Right kidney (tissue), 9 donors: ENCODE data around the gene DDX31.
"Not testable (repeated sequence)": the region's sequence is repeated elsewhere in the genome, so short reads cannot be mapped to it uniquely, and the experiment has no call there.

Source experiments
- DNase-seq: peaks from one replicate; pipeline ENCODE4 v3.0.0-alpha.2; 2016
- long read RNA-seq, 8 donors: transcript quantifications; one replicate each; lab custom pipeline, GENCODE V29; 2026

DDX31 gene
- long read RNA-seq, donor 1, full-length matches to known transcripts = 4 of 4 reads
- long read RNA-seq, donor 1, partial matches to known transcripts = 0 of 4 reads
- long read RNA-seq, donor 1, other reads (novel, unspliced or antisense) = 0 of 4 reads
- long read RNA-seq, donor 2, full-length matches to known transcripts = 1 of 1 reads
- long read RNA-seq, donor 2, partial matches to known transcripts = 0 of 1 reads
- long read RNA-seq, donor 2, other reads (novel, unspliced or antisense) = 0 of 1 reads
- long read RNA-seq, donor 3, partial matches to known transcripts = 0 of 1 reads
- long read RNA-seq, donor 3, other reads (novel, unspliced or antisense) = 0 of 1 reads
- long read RNA-seq, donor 4, full-length matches to known transcripts = 1 of 1 reads
- long read RNA-seq, donor 4, partial matches to known transcripts = 0 of 1 reads
- long read RNA-seq, donor 4, other reads (novel, unspliced or antisense) = 0 of 1 reads
- long read RNA-seq, donor 5, full-length matches to known transcripts = 2 of 2 reads
- long read RNA-seq, donor 5, partial matches to known transcripts = 0 of 2 reads
- long read RNA-seq, donor 5, other reads (novel, unspliced or antisense) = 0 of 2 reads
- long read RNA-seq, donor 6 = 0 reads
- long read RNA-seq, donor 7, full-length matches to known transcripts = 4 of 4 reads
- long read RNA-seq, donor 7, partial matches to known transcripts = 0 of 4 reads
- long read RNA-seq, donor 7, other reads (novel, unspliced or antisense) = 0 of 4 reads
- long read RNA-seq, donor 8 = 0 reads

DNA sequence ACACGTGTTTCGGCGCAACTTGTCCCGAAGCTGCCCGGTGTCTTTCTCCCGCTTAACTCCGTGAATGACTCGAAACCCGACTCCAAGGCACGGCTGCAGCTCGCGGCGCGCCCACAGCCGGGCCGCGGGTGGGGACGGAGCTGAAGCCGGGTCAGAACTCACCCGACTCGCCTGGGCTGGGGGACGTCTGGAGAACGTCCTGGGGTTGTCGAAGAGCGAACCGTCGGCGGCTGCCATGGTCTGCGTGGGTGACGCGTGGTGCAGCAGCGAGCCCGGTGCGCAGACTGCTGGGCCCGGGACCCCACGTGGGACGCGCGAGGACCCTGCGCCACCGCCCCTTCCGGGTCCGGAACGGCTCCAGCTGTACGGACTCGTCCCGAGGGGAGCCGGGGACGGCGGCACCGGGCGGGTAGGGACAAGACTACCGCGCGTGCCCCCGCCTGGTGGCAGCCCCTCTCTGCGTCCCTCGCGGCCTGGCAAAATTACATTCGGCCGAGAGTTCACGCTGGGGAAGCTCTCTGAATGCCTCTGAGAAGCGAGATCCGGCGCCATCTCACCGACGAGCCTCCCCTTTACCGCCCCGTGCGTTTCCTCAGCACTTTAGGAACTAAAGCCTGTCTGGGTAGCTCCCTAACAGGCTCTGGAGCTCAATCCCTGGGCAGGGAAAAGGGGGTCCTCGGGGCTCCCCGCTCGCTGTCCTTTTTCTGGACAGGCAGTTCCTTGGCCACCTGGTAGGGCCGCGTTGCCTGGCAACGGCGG, at the start of gene DDX31:
Gene DDX31 (minus strand): TSS at position 286 of the 759 bp plus-strand sequence. CDS start 49 bp downstream, at position 237.
- peak; percentile 98 for DNase-seq

DNA sequence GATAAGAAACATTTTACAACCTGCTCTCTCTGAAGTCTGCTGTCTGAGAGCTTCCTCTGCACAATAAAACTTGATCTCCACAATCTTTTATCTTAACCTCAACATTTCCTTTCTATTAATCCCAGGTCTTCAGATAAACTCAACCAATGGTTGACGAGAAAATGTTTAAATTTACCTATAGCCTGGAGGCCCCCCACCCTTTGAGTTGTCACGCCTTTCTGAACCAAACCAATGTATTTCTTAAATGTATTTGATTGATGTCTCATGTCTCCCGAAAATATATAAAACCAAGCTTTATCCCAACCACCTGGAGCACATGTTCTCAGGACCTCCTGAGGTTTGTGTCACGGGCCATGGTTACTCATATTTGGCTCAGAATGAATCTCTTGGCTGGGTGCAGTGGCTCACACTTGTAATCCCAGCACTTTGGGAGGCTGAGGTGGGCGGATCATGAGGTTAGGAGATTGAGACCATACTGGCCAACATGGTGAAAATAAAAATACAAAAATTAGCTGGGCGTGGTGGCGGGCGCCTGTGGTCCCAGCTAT, 48.7 kb upstream of the DDX31 start:
- not testable (repeated sequence) for DNase-seq

DNA sequence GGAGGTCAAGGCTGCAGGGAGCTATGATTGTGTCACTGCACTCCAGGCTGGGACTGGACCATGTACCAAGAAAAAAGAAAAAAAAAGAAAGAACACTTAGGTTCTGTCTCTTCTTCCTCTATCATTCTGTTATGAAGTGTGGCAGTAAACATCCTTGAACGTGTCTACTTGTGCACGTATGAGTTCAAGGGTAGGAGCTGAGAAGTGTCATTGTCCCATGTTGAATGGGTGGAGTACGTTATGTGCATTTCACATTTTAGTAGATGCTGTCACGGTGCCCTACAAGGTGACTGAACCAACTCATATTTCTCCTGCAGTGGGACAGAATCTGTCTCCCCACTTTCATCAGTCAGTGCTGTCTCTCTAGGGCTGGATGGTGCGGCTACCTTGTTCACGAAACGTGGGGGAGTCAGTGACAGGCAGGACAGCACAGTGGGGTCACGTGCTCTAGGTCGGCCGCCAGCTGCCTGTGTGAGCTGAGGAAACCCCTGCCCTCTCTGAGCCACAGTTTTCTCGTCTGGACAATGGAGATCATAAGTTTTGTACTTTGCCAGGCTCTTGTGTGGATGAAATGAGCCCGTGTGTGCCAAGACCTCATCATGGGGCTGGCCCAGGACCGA, 47.7 kb upstream of the DDX31 start:
- DNase-seq = no peak

DNA sequence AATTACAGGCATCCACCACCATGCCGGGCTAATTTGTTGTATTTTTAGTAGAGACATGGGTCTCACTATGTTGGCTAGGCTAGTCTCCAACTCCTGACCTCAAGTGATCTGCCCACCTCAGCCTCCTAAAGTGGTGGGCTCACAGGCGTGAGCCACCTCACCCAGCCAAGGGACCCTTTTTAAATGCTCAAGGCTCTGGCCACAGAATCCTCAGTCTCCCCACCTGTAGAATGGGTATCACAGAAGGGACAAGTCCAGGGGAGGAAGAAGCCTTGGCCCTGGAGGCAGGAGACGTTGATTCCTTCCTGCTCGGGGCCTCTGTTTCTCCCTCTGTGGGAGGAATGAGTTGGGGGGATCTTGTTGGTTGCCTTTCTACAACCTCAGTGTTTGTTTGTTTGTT, 46.2 kb upstream of the DDX31 start:
- no peak for DNase-seq

DNA sequence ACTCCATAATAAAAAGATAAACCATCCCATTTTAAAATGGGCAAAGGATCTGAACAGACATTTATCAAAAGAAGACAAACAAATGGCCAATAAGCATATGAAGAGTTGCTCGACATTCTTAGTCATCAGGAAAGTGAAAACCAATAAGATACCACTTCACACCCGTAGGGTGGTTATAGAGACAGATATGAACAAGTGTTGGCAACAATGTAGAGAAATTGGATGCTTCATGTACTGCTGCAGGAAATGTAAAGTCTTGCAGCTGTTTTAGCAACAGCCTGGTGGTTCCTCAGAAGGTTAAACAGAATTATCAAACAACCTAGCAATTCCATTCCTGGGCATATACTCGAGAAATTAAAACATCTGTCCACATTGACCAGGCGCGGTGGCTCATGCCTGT, 43.0 kb upstream of the DDX31 start:
- no peak for DNase-seq

DNA sequence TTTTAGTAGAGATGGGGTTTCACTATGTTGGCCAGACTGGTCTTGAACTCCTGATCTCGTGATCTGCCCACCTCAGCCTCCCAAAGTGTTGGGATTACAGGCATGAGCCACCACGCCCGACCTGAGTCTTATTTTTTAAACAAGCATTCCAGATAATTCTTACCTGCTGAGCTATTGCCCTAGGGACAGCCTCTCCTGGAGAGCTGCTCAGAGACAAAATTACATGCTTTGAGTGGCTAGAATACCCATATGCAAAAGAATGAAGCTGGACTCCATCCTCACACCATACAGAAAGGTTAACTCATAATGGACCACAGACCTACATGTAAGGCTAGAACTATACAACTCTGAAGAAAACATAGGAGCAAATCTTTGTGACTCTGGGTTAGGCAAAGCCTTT, 42.1 kb upstream of the DDX31 start:
- DNase-seq = no peak

DNA sequence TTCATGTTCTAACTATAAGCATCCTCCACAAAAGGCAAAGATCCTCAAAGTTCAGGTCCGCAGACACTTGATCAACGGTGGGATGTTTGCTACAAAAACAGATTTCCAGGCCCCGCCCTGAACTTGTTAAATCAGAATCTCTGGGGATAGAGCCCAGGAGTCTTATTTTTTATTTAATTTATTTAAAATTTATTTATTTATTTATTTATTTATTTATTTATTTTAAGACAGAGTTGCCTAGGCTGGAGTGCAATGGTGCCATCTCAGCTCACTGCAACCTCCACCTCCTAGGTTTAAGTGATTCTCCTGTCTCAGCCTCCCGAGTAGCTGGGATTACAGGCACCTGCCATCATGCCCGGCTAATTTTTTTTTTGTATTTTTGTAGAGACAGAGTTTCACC, 41.4 kb upstream of the DDX31 start:
- not testable (repeated sequence) for DNase-seq

DNA sequence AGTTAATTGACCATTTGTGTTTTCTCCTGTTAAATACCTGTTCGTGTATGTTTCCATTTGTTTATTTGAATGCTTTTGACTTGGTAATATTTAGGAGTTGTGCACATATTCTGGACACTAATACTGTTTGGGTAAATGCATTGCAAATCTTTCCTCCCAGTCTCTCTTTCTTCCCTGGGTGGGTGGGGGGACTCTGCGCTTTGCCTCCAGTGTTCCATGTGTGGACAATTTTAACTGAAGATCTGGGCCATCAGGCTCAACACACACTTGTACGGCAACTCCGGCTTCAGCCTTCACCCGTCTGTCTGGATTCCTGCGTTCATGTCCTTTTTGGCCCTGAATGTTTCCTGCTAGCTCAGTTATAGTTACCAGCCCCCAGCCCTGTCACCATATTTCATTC, 40.5 kb upstream of the DDX31 start:
- no peak for DNase-seq

DNA sequence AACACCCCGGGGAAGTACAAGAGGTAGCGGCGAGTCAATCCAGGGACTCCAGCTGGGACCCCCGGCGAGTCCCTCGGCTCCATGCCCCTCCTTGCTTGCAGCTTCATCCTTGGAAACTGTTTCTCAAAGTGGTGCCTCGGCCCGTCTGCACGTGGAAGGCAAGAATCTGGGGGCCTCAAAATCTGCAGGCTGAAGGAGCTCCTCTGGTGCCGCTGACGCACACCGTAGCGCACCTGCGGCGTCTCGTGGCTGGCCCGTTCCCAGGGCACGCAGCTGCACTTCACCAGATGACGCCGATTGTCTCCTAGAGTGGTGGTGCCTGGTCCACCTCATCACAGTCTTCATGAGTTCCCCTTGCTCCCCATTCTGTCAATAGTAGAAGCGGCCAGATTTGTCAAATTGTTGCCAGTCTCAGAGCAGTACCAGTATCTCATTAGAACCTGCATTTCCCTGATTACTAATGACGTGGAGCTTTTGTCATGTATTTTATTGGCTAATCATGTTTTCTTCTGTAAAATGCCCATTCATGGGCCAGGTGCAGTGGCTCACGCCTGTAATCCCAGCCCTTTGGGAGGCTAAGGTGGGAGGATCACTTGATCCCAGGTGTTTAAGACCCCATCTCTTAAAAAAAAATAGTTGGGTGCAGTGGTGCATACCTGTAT, 39.1 kb upstream of the DDX31 start:
- DNase-seq = no peak

DNA sequence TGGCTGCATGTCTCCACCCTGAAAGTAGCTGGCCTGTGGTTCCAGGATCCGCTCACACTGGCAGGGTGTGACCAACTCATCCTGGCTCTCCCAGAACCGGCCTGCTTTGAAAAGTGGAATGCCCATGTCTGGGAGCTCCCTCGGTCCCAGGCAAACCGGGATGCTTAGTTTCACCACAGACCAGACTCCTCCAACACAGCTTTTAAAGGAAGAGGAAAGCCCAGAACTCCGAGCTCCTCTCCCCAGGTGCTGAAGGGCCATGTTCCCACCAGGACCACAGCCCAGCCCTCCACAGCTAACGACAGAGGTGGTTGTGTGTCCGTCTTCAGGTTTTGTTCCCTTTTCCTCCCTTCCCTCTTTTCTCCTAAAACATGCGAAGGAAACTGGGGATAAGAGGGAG, 38.5 kb upstream of the DDX31 start:
- DNase-seq = no peak

DNA sequence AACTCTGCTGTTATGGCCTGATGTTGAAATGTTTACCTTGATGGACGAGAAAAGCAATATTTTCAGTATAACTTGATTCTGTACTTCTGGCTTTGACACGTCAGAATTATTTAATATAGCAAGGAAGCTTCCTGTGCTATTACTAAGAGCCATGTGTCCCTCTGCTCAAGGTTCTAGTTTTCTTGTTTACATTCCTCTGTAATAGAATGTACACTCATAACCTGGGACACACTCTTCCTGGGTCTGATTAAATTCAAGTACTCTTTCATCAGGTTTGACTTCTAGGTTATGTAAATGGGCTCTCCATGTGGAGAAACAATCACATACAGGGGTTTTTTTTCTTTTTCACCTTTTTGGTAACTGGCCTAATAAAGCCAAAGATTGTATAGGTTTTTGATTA, 33.6 kb upstream of the DDX31 start:
- no peak for DNase-seq

DNA sequence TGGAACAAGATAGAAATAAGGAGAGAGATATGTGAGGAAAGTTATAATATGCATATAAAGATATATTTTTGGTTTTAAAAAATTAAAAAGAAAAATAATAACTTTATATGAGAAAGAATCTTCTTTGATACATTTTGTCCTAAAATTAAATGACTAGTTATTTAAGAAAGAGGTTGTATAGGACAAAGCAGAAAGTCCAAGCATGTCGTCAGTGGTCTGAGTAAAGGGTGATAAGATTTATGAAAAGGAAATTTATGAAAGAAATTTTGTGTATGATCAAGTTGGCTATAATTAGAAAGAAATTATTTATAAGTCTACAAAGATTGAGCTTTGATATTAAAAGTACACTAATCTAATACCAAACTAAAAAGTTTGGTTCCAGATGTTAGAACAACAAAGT, 32.5 kb upstream of the DDX31 start:
- no peak for DNase-seq

DNA sequence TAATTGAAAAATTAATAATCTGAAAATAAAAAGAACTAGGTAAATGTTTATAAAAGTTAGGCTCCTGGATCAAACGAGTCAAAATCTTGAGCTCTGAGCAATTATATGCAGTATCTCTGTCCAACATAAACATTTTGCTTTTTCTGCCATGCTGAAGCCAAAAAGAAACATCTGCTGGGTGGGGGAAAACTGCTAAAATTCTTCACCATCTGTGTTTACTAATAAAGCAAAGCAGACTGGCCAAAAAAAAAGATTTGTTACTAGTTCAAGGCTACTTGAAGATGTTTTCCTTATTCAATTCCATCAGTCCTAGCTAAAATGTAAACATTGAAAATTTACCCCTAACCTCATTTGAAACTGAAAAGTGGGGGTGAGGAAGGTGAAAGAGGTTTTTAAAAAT, 30.2 kb upstream of the DDX31 start:
- no peak for DNase-seq

DNA sequence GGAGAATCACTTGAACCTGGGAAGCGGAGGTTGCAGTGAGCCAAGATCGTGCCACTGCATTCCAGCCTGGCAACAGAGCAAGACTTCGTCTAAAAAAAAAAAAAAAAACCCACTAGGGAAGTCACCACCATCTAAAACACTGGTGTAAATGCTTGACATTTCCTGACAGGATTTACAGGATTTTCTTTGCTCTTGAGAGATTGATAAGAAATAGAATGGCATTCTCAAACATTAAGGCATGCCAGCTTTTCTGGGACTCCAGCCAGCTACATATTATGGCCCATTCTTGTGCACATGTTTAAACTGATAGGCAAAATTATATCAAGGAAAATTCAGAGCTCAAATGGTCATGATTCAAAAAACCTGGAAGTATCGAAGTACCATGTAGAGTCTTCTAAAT, 29.2 kb upstream of the DDX31 start:
- no peak for DNase-seq

DNA sequence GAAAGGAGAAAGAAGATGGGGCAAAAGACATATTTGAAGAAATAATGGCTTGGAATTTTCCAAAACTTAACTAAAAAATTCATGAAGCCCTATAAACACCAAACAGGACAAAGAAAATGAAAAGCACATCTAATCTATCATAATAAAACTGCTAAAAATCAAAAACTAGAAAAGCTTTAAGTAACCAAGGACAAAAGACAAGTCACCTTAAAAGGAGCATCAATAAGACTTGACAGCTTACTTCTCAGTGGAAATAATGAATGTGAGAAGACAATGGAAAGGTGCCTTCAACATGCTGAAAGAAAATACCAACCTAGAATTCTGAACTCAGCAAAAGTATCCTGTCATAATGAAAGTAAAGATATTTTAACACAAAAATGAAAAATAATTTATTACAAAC, 27.4 kb upstream of the DDX31 start:
- no peak for DNase-seq

DNA sequence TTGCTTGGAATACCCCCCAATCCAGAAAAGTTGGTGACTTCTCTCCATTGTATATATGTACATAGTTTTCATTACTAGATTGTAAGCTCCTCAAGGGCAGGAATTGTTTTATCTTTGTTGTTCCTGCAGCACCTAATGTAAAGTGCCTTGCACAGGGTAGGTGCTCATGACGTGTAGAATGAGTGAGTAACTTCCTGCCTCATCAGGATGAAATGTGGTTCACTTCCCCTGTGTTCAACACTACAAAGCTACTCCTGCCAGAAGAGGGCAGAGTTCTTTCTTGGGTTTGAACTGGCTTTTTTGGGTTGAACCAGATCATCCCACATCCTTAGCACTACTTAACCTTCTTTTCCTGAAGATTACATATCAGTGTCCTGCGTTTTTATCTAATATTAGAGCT, 24.4 kb upstream of the DDX31 start:
- DNase-seq = no peak

DNA sequence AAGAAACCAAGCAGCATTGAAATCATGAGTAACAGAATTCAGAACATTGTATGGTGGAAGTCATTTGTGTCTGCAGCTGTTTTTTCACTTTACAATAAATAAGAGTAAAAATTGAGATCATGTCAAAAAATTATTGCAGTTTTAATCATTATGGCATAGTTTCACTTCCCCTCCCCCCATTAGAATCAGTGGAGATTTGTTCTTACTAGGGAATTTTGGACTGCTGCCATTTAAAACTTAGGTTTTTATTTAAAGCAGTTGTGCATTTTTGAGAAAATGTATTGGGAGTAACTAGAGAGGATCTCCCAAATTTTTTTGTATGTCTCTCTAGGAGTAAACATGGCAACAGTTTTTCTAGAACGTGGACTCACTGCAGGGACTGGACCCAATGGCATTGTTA, 20.9 kb upstream of the DDX31 start:
- no peak for DNase-seq

DNA sequence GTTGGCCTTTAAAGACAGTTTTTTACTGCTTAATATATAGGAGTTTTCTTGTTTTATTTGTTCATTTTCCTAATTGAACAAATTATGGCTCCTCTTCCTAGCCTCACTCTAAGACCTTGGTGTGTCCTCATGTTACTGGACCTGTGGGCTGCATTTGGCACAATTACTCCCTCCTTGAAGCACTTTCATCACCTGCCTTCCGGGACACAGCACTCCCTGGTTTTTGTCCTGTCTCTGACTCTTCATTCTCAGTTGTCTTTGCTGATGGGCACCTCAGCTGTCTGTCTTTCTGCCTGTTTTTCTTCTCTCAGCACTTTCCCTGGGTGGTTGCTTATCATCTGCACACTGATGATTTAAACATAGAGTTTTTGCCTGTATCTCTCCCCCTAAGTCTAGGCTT, 14.1 kb upstream of the DDX31 start:
- no peak for DNase-seq

DNA sequence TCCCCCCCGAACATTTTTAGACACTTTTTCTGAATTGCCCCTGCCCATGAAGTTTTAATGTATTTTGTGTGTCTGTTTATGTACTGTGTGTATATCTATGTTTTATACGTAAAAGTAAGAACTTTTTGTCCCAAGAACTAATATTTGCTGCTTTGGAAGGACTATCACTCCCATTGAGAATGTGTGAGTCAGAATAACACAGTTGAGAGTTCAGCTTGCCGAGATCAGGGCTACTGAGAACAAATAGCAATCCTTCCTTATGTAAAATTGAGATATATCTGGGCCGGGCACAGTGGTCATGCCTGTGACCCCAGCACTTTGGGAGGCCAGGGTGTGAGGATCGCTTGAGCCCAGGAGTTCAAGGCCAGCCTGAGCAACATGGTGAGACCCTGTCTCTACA, 11.8 kb upstream of the DDX31 start:
- DNase-seq = no peak

DNA sequence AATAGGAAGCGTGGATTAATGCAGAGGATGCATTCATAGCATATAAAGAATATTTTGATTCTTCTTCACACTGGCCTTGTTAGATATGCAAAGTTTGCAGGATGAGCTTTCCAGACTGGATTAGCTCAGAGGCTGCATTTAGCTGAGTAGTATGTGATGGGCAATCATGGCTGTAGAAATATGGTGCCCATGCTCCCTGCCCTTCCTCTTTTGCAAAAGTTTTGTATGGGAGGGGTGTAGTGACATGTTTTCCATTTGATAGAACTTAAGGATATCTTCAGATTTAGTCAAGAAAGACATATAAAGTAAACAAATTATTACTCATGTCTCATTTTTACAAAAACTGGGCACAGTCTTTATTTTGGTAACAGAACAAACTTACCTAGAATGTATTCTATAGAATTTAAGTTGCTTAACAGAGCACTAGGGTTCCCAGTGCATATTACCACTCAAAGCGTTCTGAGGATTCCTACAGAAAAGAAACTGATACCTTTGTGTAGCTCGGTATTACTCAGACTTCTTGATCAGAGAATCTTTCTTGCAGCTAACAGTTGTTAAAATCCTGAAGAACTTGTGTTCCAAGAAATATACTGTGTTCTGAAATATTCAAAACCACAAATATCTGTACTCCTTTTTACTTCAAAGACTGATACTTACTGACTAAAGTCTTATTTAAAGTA, 10.3 kb upstream of the DDX31 start:
- no peak for DNase-seq

DNA sequence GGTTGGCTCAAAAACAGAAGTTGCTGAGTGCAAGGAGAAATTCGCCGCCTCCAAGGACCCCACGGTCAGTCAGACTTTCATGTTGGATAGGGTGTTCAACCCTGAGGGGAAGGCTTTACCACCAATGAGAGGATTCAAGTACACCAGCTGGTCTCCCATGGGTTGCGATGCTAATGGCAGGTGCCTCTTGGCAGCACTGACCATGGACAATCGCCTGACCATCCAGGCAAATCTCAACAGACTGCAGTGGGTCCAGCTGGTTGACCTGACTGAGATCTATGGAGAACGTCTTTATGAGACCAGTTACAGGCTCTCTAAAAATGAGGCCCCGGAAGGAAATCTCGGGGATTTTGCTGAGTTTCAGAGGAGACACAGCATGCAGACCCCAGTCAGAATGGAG, 8.2 kb upstream of the DDX31 start:
- no peak for DNase-seq
